GM23338 (cell line): ENCODE measurements around the gene THOP1.

ENCODE experiments used
- CREB1 ChIP-seq: fragments of 250-450 bp; sonication (Bioruptor Pico); IDR thresholded peaks from 2 replicates; pipeline ENCODE4 v1.5.0; 2020; ENCODE audit warnings: low read depth, mild to moderate bottlenecking, moderate library complexity
- CTCF ChIP-seq, 2 experiments: fragments of 200-600 bp in 1 of 2; sonication (generic) in 1 of 2; conservative IDR thresholded peaks; 2 replicates each; pipeline versions ENCODE4 v1.5.1 to v1.6.1; 2016 to 2017; ENCODE audit warnings: antibody characterized with exemption in 2 of 2, low read depth in 2 of 2, mild to moderate bottlenecking in 2 of 2, moderate library complexity in 1 of 2
- ETS1 ChIP-seq: IDR thresholded peaks from 2 replicates; pipeline ENCODE4 v1.6.1; 2016; ENCODE audit warnings: antibody characterized with exemption
- EZH2 ChIP-seq: fragments of 200-600 bp; sonication (generic); IDR thresholded peaks from one replicate; pipeline ENCODE4 v1.8.0; 2017; ENCODE audit warnings: antibody characterized with exemption, mild to moderate bottlenecking, low read depth; ENCODE audit not compliant: unreplicated experiment
- EZH2phosphoT487 ChIP-seq: fragments of 200-600 bp; sonication (generic); IDR thresholded peaks from one replicate; pipeline ENCODE4 v1.8.1; 2018; ENCODE audit warnings: antibody characterized with exemption; ENCODE audit not compliant: unreplicated experiment
- JUNB ChIP-seq: IDR thresholded peaks from one replicate; pipeline ENCODE4 v1.6.1; 2016; ENCODE audit warnings: antibody characterized with exemption; ENCODE audit not compliant: unreplicated experiment
- NANOG ChIP-seq: IDR thresholded peaks from 2 replicates; pipeline ENCODE4 v1.6.1; 2016; ENCODE audit warnings: antibody characterized with exemption, borderline replicate concordance
- POLR2AphosphoS5 ChIP-seq: IDR thresholded peaks from 2 replicates; pipeline ENCODE4 v1.6.1; 2016; ENCODE audit warnings: antibody characterized with exemption, low read depth
- REST ChIP-seq: IDR thresholded peaks from one replicate; pipeline ENCODE4 v1.6.1; 2018; ENCODE audit warnings: antibody characterized with exemption; ENCODE audit not compliant: unreplicated experiment
- STAT1 ChIP-seq: IDR thresholded peaks from one replicate; pipeline ENCODE4 v1.6.1; 2016; ENCODE audit warnings: antibody characterized with exemption; ENCODE audit not compliant: unreplicated experiment
- ZNF114 ChIP-seq: fragments of 250-450 bp; sonication (Bioruptor Pico); IDR thresholded peaks from 2 replicates; pipeline ENCODE4 v1.5.0; 2020; ENCODE audit warnings: mild to moderate bottlenecking, moderate library complexity
- ZNF331 ChIP-seq: fragments of 250-450 bp; sonication (Bioruptor Pico); IDR thresholded peaks from 2 replicates; pipeline ENCODE4 v1.5.0; 2020; ENCODE audit warnings: low read depth, mild to moderate bottlenecking, moderate library complexity

GRCh38 chr19:2764945-2765344, 20.4 kb upstream of the THOP1 start:
- TF ChIP-seq EZH2 (no peak), CTCF (conservative IDR thresholded peaks at IDR 0.05; ENCODE audit: low read depth in 2 of 2) (no peak), POLR2AphosphoS5 (no peak), REST (no peak), ETS1 (no peak), EZH2phosphoT487 (no peak), CREB1 (CRISPR knock-in tag) (no peak), JUNB (no peak), ZNF331 (CRISPR knock-in tag) (no peak), STAT1 (no peak), NANOG (no peak), ZNF114 (CRISPR knock-in tag) (no peak)
